PC-3 (cell line): Measurements from ENCODE around the gene LY6G6F.

Experiments used
- CTCF ChIP-seq: fragments of 300-600 bp; sonication (generic); conservative IDR thresholded peaks from 2 replicates; pipeline ENCODE4 v1.5.1; 2017; ENCODE audit warnings: antibody characterized with exemption, low read depth, mild to moderate bottlenecking, low read length
- EZH2 ChIP-seq: fragments of 300-600 bp; sonication (generic); IDR thresholded peaks from one replicate; pipeline ENCODE4 v1.6.1; 2017; ENCODE audit warnings: antibody characterized with exemption, mild to moderate bottlenecking, low read length; ENCODE audit not compliant: unreplicated experiment

- TF ChIP-seq CTCF (no peak), EZH2 (no peak)
Measured at GRCh38 chr6:31687321-31687720, 19.3 kb upstream of the LY6G6F start.
